ENCODE measurements around the gene ALLC. TPM values are rescaled to one million over a fixed set of nuclear protein-coding genes. Genes with fewer than 3 reads are reported as not detected.

ALLC gene
- total and polyA plus RNA-seq, 9 of the 15 experiments (the other 6 are each of a cell fraction or from before 2014, with no cell fraction given): not detected

DNA sequence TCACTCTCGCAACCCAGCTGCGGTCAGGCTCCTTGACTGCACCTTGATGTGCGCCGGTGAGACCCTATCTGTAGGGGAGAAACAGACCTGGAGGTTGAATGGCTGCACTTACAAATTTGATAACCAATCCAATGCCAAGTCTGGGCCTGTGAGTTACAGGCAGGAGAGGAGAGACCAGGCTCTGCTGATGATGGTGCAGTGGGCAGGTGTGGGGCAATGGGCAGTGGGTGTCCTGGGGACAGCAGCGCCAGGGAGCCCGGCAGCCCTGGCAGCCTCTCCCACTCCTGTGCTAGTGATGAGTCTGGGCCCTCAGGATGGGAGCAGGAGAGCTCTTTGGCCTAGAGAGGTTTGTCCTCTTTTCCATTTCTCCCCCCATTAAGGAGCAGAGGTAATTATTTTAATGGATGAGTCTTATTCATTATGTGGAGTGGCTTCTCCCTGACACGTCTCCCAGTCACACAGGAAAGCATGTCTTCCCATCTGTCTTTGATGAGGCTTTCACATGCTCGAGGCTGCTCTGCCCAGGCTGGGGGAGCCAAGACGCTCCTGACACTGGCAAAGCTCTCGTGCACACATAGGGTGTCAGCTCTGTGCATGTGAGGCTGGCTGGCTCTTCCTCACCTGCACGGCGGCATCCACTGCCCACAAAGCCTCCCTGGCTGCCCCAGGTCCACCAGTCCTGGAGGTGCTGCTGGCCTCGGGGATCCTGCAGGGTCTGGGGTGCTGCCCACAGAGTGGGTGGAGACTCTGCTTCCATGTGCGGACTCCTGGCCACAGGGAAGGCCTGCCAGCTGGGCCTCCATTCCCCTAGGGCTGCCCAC, 10.0 kb upstream of the ALLC start:
- CTCF ChIA-PET (ENCODE audit: low intra/inter-chr PET ratio): no interaction called here
- Histone ChIP-seq H3K4me3 (no peak overlapping the region), H3K9me3 (replicated peaks; ENCODE audit: control insufficient read depth, insufficient read depth, low read depth, low read length) (no peaks in the 10 kb centered on the region), H3K36me3 (ENCODE audit: control insufficient read depth, insufficient read depth, low read length) (no peaks in the 10 kb centered on the region), H3K79me2 (ENCODE audit: control insufficient read depth, insufficient read depth, low read length) (no peaks in the 10 kb centered on the region), H3K27ac (ENCODE audit: extremely low read depth, low read depth, low read length) (no peak overlapping the region), H3K9ac (ENCODE audit: insufficient read depth in 1 of 2, low read depth in 2 of 2, low read length in 2 of 2) (no peak overlapping the region), H3K9me1 (ENCODE audit: control insufficient read depth, insufficient read depth, low read length) (no peaks in the 10 kb centered on the region), H3K4me2 (ENCODE audit: insufficient read depth, low read length) (no peak overlapping the region), H2AFZ (ENCODE audit: low read depth, low read length) (no peak overlapping the region), H3K4me1 (replicated peaks in 1 of 2; ENCODE audit: control insufficient read depth in 2 of 2, insufficient read depth in 2 of 2, low read length in 2 of 2) (peaks cover 0 to 32% of the 10 kb centered on the region in 2 experiments; a peak in 3 of 5 replicates), H4K20me1 (replicated peaks; ENCODE audit: control insufficient read depth, insufficient read depth, low read length) (peaks cover 16% of the 10 kb centered on the region), H3K27me3 (ENCODE audit: control insufficient read depth in 2 of 2, insufficient read depth in 2 of 2, low read length in 2 of 2) (peaks cover 38 to 89% of the 10 kb centered on the region in 2 experiments)
- DNase-seq (ENCODE audit: extremely low read depth in 1 of 4, low spot score in 3 of 4) (no peak), ATAC-seq (no peak), FAIRE-seq (no peak)
- 10% methylated on average over 14 of the region's 14 CpGs for WGBS (ENCODE audit: insufficient coverage, low coverage, missing lambda C conversion rate)
- no peak for TF ChIP-seq ZNF212 (CRISPR knock-in tag; IDR thresholded peaks at IDR 0.05)
- no TSS peak for BruUV-seq (replicated peaks)
- intact Hi-C loops (cut with micrococcal nuclease): no loop called here
- in situ Hi-C loops (cut with MboI): no loop called here
- POLR2A ChIA-PET: interaction anchor here (1.0 kb wide), 1 partner anchor 10 kb away, joined by 3 read pairs; no protein-coding TSS in a partner anchor

DNA sequence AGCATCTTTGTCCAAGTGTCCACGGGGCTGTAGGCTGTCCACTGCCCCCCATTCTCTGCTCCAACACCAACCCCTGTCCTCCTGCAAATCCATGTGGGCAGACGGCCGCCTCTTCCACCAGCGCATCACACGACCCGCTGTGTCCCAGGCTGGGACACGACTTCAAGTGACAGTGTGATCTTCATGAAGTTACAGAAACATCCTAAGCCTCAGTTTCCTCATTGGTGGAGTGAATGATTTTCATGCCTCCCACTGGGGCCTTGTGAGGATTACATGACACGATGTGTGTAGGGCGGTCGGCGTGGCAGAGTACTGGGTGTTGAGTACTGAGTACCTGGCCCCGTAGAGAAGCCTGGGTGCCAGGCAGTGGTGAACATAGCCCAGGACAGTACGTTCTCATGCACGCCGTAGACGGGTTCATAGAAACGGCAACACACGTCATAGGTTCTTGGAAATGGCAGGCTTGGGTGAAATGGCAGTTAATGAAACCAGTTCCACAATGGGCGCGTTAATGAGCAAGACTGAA, 9.3 kb upstream of the ALLC start:
- DNase-seq (ENCODE audit: extremely low read depth in 1 of 4, low spot score in 3 of 4): no peak
- H3K79me2 ChIP-seq (ENCODE audit: control insufficient read depth, insufficient read depth, low read length): no peaks in the 10 kb centered on the region
- no peaks in the 10 kb centered on the region for H3K36me3 ChIP-seq (ENCODE audit: control insufficient read depth, insufficient read depth, low read length)
- no peak overlapping the region; the same call in 2 of the 3 replicates for H3K27ac ChIP-seq (ENCODE audit: extremely low read depth, low read depth, low read length)
- TF ChIP-seq SP1 (CRISPR knock-in tag; IDR thresholded peaks at IDR 0.05) (no peak), CHD2 (IDR thresholded peaks at IDR 0.05; ENCODE audit: low read depth, low read length) (no peak)
- TF ChIP-seq, protein P1, sequence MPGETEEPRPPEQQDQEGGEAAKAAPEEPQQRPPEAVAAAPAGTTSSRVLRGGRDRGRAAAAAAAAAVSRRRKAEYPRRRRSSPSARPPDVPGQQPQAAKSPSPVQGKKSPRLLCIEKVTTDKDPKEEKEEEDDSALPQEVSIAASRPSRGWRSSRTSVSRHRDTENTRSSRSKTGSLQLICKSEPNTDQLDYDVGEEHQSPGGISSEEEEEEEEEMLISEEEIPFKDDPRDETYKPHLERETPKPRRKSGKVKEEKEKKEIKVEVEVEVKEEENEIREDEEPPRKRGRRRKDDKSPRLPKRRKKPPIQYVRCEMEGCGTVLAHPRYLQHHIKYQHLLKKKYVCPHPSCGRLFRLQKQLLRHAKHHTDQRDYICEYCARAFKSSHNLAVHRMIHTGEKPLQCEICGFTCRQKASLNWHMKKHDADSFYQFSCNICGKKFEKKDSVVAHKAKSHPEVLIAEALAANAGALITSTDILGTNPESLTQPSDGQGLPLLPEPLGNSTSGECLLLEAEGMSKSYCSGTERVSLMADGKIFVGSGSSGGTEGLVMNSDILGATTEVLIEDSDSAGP (CRISPR knock-in tag; IDR thresholded peaks at IDR 0.05): no peak
- TF ChIP-seq, protein P2, sequence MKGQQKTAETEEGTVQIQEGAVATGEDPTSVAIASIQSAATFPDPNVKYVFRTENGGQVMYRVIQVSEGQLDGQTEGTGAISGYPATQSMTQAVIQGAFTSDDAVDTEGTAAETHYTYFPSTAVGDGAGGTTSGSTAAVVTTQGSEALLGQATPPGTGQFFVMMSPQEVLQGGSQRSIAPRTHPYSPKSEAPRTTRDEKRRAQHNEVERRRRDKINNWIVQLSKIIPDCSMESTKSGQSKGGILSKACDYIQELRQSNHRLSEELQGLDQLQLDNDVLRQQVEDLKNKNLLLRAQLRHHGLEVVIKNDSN (CRISPR knock-in tag; IDR thresholded peaks at IDR 0.05): no peak
- H3K9me3 ChIP-seq (replicated peaks; ENCODE audit: control insufficient read depth, insufficient read depth, low read depth, low read length): no peaks in the 10 kb centered on the region
- peaks cover 42 to 89% of the 10 kb centered on the region in 2 experiments; a peak in 4 of 5 replicates for H3K27me3 ChIP-seq (ENCODE audit: control insufficient read depth in 2 of 2, insufficient read depth in 2 of 2, low read length in 2 of 2)
- peaks cover 16% of the 10 kb centered on the region for H4K20me1 ChIP-seq (replicated peaks; ENCODE audit: control insufficient read depth, insufficient read depth, low read length)
- 11% methylated on average over 16 of the region's 20 CpGs for WGBS (ENCODE audit: insufficient coverage, low coverage, missing lambda C conversion rate)
- H3K4me3 ChIP-seq: no peak overlapping the region
- no peak for FAIRE-seq
- no peak overlapping the region for H3K9ac ChIP-seq (ENCODE audit: insufficient read depth in 1 of 2, low read depth in 2 of 2, low read length in 2 of 2)
- no peaks in the 10 kb centered on the region for H3K9me1 ChIP-seq (ENCODE audit: control insufficient read depth, insufficient read depth, low read length)
- CTCF ChIA-PET (ENCODE audit: low intra/inter-chr PET ratio): no interaction called here
- no peak overlapping the region for H3K4me2 ChIP-seq (ENCODE audit: insufficient read depth, low read length)
- POLR2A ChIA-PET: no interaction called here
- no TSS peak for BruUV-seq (replicated peaks)
- no peak overlapping the region for H2AFZ ChIP-seq (ENCODE audit: low read depth, low read length)
- in situ Hi-C loops (cut with MboI): no loop called here
- H3K4me1 ChIP-seq (replicated peaks in 1 of 2; ENCODE audit: control insufficient read depth in 2 of 2, insufficient read depth in 2 of 2, low read length in 2 of 2): peaks cover 0 to 27% of the 10 kb centered on the region in 2 experiments; a peak in 3 of 5 replicates
- ATAC-seq: no peak
- intact Hi-C loops (cut with micrococcal nuclease): no loop called here

Data from K562 (cell line).